Left lung (tissue), 10 donors: Measurements from ENCODE around the gene C1orf198. TPM values are rescaled to one million over a fixed set of nuclear protein-coding genes. Genes with fewer than 3 reads are reported as not detected.

ENCODE experiments used
- ATAC-seq: fragments of 200-7000 bp; cut with Tn5 transposase; one replicate; pipeline ENCODE4 v1.9.1; 2020; ENCODE audit warnings: moderate library complexity
- DNase-seq, 4 donors: peaks; one replicate each; pipeline ENCODE4 v3.0.0-alpha.2; 2013 to 2020
- H3K27ac ChIP-seq, 2 donors: fragments of 200-600 bp; sonication (generic) in 1 of 2; one replicate each; pipeline versions ENCODE4 v1.5.0 to v1.8.0; 2020 to 2021
- H3K27me3 ChIP-seq, 2 donors: fragments of 200-600 bp; sonication (generic) in 1 of 2; one replicate each; pipeline versions ENCODE4 v1.5.0 to v1.8.0; 2020 to 2021
- H3K36me3 ChIP-seq, 2 donors: fragments of 200-600 bp; sonication (generic) in 1 of 2; one replicate each; pipeline versions ENCODE4 v1.5.0 to v1.8.0; 2020 to 2021
- H3K4me1 ChIP-seq, 2 donors: fragments of 200-600 bp; one replicate each; pipeline ENCODE4 v1.8.0; 2021
- H3K4me3 ChIP-seq, 2 donors: fragments of 200-600 bp; sonication (generic) in 1 of 2; one replicate each; pipeline versions ENCODE4 v1.5.0 to v1.8.0; 2020 to 2021; ENCODE audit warnings: mild to moderate bottlenecking in 1 of 2
- H3K9me3 ChIP-seq, 2 donors: fragments of 200-600 bp; sonication (generic) in 1 of 2; one replicate each; pipeline versions ENCODE4 v1.5.0 to v1.8.0; 2020 to 2021
- intact Hi-C, 2 donors: fragments of 100-400 bp; cut with DNase I; formaldehyde crosslinking; loops; one replicate each; pipeline versions ENCODE4 v1.11.2 to v1.14.2; 2022
- polyA plus RNA-seq, 6 donors: library from polyadenylated mRNA; unstranded; fragments of 120-200 nt; gene quantifications; one replicate each; pipeline ENCODE4 v1.2.1, GENCODE V29; 2013; ENCODE audit not compliant: insufficient read length in 6 of 6
- total RNA-seq, 2 donors: library from RNA; stranded (reverse); fragmentation: NEBNext Ultra II Directional; extraction: Animal tissue kit (Norgen Biotek cat#: 25700); gene quantifications; one replicate each; pipeline ENCODE4 v1.2.1, GENCODE V29; 2021
- TF ChIP-seq, protein P1 (sequence below), 2 donors: fragments of 200-600 bp; sonication (generic) in 1 of 2; IDR thresholded peaks; one replicate each; pipeline versions ENCODE4 v1.5.0 to v1.8.0; 2021; ENCODE audit warnings: antibody characterized with exemption in 2 of 2
- donor health status: DM: no; HTN: yes; CAD: no.
- donor health status: DM: no; HTN: no; CAD: no.

The C1orf198 gene
- total and polyA plus RNA-seq, 8 donors = 36.2 to 116 (median 78.3) TPM

GRCh38 chr1:230812568-230812967 lies 55.8 kb downstream of the C1orf198 start:
- TF ChIP-seq, protein P1, sequence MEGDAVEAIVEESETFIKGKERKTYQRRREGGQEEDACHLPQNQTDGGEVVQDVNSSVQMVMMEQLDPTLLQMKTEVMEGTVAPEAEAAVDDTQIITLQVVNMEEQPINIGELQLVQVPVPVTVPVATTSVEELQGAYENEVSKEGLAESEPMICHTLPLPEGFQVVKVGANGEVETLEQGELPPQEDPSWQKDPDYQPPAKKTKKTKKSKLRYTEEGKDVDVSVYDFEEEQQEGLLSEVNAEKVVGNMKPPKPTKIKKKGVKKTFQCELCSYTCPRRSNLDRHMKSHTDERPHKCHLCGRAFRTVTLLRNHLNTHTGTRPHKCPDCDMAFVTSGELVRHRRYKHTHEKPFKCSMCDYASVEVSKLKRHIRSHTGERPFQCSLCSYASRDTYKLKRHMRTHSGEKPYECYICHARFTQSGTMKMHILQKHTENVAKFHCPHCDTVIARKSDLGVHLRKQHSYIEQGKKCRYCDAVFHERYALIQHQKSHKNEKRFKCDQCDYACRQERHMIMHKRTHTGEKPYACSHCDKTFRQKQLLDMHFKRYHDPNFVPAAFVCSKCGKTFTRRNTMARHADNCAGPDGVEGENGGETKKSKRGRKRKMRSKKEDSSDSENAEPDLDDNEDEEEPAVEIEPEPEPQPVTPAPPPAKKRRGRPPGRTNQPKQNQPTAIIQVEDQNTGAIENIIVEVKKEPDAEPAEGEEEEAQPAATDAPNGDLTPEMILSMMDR (IDR thresholded peaks at IDR 0.05) = no peak
- Histone ChIP-seq H3K27ac (no peak overlapping the region), H3K9me3 (peaks cover 0 to 14% of the 10 kb centered on the region in 2 donors), H3K36me3 (no peaks in the 10 kb centered on the region), H3K4me1 (no peaks in the 10 kb centered on the region), H3K4me3 (no peak overlapping the region), H3K27me3 (no peaks in the 10 kb centered on the region)
- intact Hi-C loops = no loop called here
- ATAC-seq (no peak), DNase-seq (no peak)

DNA sequence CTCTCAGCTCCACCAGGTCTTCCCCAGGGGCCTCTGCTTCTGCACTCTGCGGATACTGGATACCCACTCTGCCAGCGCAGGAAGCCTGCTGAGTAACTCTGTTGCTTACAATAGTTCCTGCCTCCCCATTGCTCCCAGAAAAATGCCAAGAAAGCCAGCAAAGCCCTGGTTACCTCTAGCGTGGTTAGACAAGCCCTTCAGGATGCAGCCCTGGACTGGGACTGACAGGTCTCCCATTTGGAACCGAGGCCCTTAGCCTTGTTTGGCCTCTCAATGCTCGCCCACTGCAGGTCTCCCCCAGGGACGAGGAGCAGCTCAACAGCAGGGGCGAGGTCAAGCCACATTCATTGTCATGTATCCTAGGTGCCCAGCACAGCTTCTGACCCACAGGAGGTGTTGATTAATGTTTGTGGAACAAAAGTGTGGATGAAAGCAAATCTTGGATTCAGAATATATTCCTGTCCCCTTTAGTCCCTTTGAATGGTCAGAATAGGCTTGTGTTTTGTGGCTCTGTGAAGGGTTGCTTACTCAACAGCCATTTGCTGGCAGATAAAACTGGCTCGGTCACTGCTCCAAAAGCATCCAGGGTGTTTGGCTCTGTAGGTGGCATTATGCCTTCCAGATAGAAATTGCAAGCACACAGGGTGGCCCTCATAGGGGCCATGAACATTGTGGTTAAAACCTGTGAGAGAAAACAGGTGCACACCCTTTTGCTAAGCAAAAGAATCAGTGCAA lies 58.9 kb downstream of the C1orf198 start:
- Histone ChIP-seq H3K27me3 (no peaks in the 10 kb centered on the region), H3K27ac (no peak overlapping the region), H3K9me3 (peaks cover 0 to 14% of the 10 kb centered on the region in 2 donors), H3K4me1 (no peaks in the 10 kb centered on the region), H3K4me3 (no peak overlapping the region), H3K36me3 (no peaks in the 10 kb centered on the region)
- DNase-seq (no peak), ATAC-seq (no peak)
- TF ChIP-seq, protein P1 (IDR thresholded peaks at IDR 0.05) = no peak
- intact Hi-C loops = no loop called here

- Histone ChIP-seq H3K27ac (no peak overlapping the region), H3K9me3 (peaks cover 0 to 14% of the 10 kb centered on the region in 2 donors), H3K4me3 (no peak overlapping the region), H3K36me3 (no peaks in the 10 kb centered on the region), H3K27me3 (no peaks in the 10 kb centered on the region), H3K4me1 (no peaks in the 10 kb centered on the region)
- no peak for ATAC-seq
- DNase-seq = no peak
- intact Hi-C loops = no loop called here
- TF ChIP-seq, protein P1 (IDR thresholded peaks at IDR 0.05) = no peak
Measured at GRCh38 chr1:230808281-230808872, 59.9 kb downstream of the C1orf198 start.

DNA sequence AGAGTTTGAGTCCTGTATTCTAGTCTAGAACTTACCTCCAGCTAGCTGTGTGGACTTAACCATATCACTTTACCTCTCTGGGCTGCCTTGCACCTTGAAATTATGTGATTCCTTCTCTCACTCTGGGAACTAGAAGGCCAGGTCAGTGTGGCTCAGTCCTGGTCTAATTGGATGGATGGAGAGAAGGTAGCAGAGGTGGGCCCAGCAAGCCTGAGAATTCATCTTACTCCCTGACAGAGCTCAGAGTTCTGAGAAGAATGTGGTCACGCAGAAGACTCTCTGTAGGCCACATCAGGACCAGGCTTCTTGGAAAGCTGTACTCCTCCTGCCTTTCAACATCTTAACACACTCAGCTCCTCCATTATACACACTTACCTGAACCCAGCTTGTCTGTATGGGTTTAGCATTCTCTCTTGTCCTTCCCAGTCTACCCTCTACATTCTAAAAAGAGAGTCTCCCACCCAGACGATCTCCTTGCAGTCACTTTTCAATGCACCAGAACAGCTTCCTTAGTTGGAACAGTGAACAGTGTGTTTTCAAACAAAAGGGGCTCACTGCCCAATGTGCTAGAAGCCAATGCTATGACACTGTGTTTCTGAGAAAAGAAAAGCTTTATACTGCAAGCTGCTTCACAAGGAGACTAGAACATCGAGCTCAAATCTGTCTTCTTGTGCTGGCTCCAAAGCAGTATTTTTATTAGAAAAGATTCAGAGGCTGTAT lies 60.6 kb downstream of the C1orf198 start:
- TF ChIP-seq, protein P1 (IDR thresholded peaks at IDR 0.05) = no peak
- intact Hi-C loops = no loop called here
- H3K27me3 ChIP-seq = no peaks in the 10 kb centered on the region
- H3K4me3 ChIP-seq = no peak overlapping the region
- DNase-seq (no peak), ATAC-seq (no peak)
- H3K27ac ChIP-seq = no peak overlapping the region
- peaks cover 0 to 7% of the 10 kb centered on the region in 2 donors for H3K9me3 ChIP-seq
- H3K4me1 ChIP-seq = no peaks in the 10 kb centered on the region
- no peaks in the 10 kb centered on the region for H3K36me3 ChIP-seq

GRCh38 chr1:230807029-230807428 lies 61.3 kb downstream of the C1orf198 start:
- H3K27me3 ChIP-seq = no peaks in the 10 kb centered on the region
- no peaks in the 10 kb centered on the region for H3K4me1 ChIP-seq
- H3K9me3 ChIP-seq = peaks cover 0 to 1% of the 10 kb centered on the region in 2 donors
- TF ChIP-seq, protein P1 (IDR thresholded peaks at IDR 0.05) = no peak
- intact Hi-C loops = no loop called here
- ATAC-seq (no peak), DNase-seq (no peak)
- no peak overlapping the region for H3K27ac ChIP-seq
- no peak overlapping the region for H3K4me3 ChIP-seq
- no peaks in the 10 kb centered on the region for H3K36me3 ChIP-seq
